ENCODE data around the gene SEMA4G.
"Not testable (repeated sequence)": the region's sequence is repeated elsewhere in the genome, so short reads cannot be mapped to it uniquely, and the experiment has no call there.

SEMA4G gene

DNA sequence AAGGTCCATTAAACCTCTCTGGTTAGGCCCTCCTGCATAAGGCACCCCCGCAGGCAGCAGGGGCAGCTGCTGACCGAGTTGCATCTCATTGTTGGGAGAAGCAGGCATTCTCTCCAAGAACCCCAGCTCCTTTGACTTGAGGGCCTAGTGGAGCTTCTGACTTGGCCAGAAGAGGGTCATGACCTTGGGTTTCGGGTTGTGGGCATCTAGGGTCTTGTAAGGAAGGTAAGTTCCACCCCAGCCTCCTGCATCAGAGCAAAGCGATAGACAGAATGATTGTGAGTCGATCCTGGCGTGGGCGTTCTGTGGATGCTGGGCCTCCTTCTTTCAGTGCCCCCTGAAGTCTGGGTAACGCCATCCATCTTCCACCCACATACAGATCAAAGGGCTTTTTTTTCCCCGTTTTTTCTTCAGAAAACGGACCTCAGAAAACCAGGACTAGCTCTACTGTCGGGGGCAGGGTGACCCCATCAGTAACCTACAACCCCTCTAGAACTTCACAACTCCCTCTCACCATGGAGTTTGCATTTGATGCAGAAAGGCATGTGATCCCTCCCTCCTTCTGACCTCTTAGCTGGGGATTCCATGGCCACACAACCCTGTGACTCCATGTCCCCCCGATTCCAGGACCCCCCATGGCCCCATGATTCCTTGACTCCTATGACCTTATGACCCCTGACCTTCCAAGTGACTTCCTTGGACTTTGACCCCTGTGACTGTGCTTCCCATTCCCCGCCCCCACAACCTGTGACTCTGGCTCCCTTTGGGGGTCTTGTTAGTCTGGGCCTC is 3.0 kb downstream of the SEMA4G start:
- H3K4me1 ChIP-seq (ENCODE audit: insufficient read depth, low read length), result no peaks in the 10 kb centered on the region
- no peaks in the 10 kb centered on the region for H3K9me3 ChIP-seq (ENCODE audit: insufficient read depth, low read depth, low read length)
- H3K27me3 ChIP-seq (ENCODE audit: insufficient read depth, low read length), result peaks cover 13% of the 10 kb centered on the region
- H3K36me3 ChIP-seq (ENCODE audit: insufficient read depth, low read depth, low read length), result no peaks in the 10 kb centered on the region
- H3K4me3 ChIP-seq (ENCODE audit: low read length), result no peak overlapping the region
- H3K27ac ChIP-seq (ENCODE audit: low read length), result no peak overlapping the region
- no peak overlapping the region for H3K9ac ChIP-seq (ENCODE audit: low read depth, low read length)

DNA sequence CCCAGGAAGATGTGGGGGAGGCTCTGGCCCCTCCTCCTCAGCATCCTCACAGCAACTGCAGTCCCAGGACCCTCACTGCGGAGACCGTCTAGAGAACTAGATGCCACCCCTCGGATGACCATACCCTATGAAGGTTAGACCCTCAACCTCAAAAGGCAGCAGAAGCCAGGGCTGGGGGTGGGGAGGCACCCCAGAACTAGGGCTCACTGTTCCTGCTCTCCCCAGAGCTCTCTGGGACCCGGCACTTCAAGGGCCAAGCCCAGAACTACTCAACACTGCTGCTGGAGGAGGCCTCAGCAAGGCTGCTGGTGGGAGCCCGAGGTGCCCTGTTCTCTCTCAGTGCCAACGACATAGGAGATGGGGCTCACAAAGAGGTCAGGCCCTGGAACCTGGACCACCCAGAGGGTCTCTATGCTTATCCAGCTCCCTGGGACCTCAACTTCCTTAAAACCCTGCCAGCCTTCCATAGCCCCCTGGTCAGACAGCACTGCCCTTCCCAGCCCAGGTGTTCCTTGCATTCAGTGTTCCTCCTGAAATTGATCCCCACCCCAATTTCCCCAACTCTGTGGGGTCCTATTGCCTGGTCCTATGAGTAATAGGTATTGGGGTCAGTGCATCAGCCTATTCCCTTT is 3.7 kb downstream of the SEMA4G start:
- H3K4me1 ChIP-seq (ENCODE audit: insufficient read depth, low read length), result no peaks in the 10 kb centered on the region
- H3K9ac ChIP-seq (ENCODE audit: low read depth, low read length), result no peak overlapping the region
- H3K27me3 ChIP-seq (ENCODE audit: insufficient read depth, low read length), result peaks cover 13% of the 10 kb centered on the region
- no peak overlapping the region for H3K27ac ChIP-seq (ENCODE audit: low read length)
- no peak overlapping the region for H3K4me3 ChIP-seq (ENCODE audit: low read length)
- H3K36me3 ChIP-seq (ENCODE audit: insufficient read depth, low read depth, low read length), result no peaks in the 10 kb centered on the region
- no peaks in the 10 kb centered on the region for H3K9me3 ChIP-seq (ENCODE audit: insufficient read depth, low read depth, low read length)

DNA sequence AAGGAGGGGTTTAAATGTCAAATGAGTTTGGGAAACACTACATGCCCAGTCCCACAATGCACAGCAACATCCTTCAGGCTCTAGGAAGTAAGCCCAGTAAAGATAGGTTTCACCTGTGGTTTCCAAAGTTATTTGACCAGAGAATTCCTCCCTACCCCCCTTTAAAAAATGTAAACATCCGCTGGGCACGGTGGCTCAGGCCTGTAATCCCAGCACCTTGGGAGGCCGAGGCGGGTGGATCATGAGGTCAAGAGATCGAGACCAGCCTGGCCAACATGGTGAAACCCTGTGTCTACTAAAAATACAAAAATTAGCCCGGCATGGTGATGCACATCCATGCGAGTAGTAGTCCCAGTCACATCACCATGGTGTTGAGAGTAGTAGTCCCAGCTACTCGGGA is 6.1 kb downstream of the SEMA4G start:
- not testable (repeated sequence) for H3K4me3 ChIP-seq (ENCODE audit: low read length); H3K9me3 ChIP-seq (ENCODE audit: insufficient read depth, low read depth, low read length); H3K9ac ChIP-seq (ENCODE audit: low read depth, low read length); H3K27ac ChIP-seq (ENCODE audit: low read length); H3K27me3 ChIP-seq (ENCODE audit: insufficient read depth, low read length); H3K36me3 ChIP-seq (ENCODE audit: insufficient read depth, low read depth, low read length); H3K4me1 ChIP-seq (ENCODE audit: insufficient read depth, low read length)

DNA sequence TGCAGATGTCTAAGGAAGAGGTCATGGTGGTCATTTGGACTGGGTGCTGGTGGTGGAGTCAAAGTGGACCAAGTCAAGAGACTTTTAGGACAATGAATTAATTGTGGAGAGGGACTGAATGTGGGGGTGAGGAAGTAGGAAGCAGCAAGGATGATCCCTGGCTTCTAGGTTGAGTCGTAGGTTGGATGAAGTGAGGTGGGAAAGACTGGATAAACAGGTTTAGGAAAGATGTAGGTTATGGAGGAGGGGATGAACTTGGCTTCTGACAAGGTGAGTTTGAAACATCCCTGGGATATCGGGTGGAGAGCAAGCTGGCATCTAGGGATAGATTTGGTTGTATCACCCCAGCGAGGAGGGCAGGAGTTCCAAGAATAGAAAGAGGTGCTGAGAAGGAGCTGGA is 7.6 kb downstream of the SEMA4G start:
- H3K9ac ChIP-seq (ENCODE audit: low read depth, low read length), result no peak overlapping the region
- no peaks in the 10 kb centered on the region for H3K4me1 ChIP-seq (ENCODE audit: insufficient read depth, low read length)
- H3K9me3 ChIP-seq (ENCODE audit: insufficient read depth, low read depth, low read length), result no peaks in the 10 kb centered on the region
- H3K36me3 ChIP-seq (ENCODE audit: insufficient read depth, low read depth, low read length), result peaks cover 20% of the 10 kb centered on the region
- H3K4me3 ChIP-seq (ENCODE audit: low read length), result no peak overlapping the region
- H3K27ac ChIP-seq (ENCODE audit: low read length), result no peak overlapping the region
- H3K27me3 ChIP-seq (ENCODE audit: insufficient read depth, low read length), result no peaks in the 10 kb centered on the region

DNA sequence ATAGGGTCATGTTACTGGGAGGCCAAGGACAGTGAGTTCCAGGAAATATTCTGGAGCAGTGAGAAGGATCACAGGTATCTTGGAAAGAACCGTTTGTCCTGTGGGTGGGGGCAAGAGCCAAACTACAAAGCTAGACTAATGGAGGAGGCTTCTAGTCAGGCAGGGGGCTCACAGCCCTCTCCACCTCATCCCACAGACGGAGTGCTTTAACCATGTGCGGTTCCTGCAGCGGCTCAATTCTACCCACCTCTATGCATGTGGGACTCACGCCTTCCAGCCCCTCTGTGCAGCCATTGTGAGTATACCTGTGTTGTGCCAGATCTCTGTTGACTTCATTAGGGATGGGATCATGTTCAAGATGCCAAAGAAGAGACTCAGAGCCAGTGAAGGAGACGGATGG is 8.1 kb downstream of the SEMA4G start:
- peaks cover 20% of the 10 kb centered on the region for H3K36me3 ChIP-seq (ENCODE audit: insufficient read depth, low read depth, low read length)
- H3K4me1 ChIP-seq (ENCODE audit: insufficient read depth, low read length), result no peaks in the 10 kb centered on the region
- H3K9ac ChIP-seq (ENCODE audit: low read depth, low read length), result no peak overlapping the region
- no peaks in the 10 kb centered on the region for H3K27me3 ChIP-seq (ENCODE audit: insufficient read depth, low read length)
- no peaks in the 10 kb centered on the region for H3K9me3 ChIP-seq (ENCODE audit: insufficient read depth, low read depth, low read length)
- H3K4me3 ChIP-seq (ENCODE audit: low read length), result no peak overlapping the region
- H3K27ac ChIP-seq (ENCODE audit: low read length), result no peak overlapping the region

DNA sequence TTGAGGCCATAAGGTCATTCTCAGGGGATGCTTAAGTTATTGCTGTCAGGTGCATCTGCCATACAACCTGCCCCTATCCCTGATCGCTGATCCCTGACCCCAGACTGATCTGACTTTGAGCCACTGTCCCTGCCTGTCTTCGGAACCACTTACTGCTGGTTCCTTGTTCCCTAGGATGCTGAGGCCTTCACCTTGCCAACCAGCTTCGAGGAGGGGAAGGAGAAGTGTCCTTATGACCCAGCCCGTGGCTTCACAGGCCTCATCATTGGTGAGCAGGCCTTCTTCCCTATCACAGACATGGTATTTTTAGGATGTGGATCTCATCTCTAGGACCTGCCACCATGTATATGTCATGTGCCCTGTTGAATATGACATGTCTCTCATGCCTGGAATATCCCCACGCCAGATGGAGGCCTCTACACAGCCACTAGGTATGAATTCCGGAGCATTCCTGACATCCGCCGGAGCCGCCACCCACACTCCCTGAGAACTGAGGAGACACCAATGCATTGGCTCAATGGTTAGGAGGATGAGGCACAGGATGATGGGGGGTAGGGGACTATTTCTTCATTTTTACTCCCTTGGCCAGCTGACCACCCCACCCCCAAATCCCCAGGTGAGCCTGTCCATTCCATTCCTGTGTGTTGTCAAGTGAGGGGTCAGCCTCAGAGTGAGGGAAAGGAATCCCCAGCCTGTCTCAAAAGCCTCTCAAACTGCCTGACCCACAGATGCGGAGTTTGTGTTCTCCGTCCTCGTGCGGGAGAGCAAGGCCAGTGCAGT is 9.0 kb downstream of the SEMA4G start:
- no peaks in the 10 kb centered on the region for H3K27me3 ChIP-seq (ENCODE audit: insufficient read depth, low read length)
- H3K36me3 ChIP-seq (ENCODE audit: insufficient read depth, low read depth, low read length), result peaks cover 20% of the 10 kb centered on the region
- H3K4me3 ChIP-seq (ENCODE audit: low read length), result no peak overlapping the region
- H3K9me3 ChIP-seq (ENCODE audit: insufficient read depth, low read depth, low read length), result no peaks in the 10 kb centered on the region
- no peaks in the 10 kb centered on the region for H3K4me1 ChIP-seq (ENCODE audit: insufficient read depth, low read length)
- H3K27ac ChIP-seq (ENCODE audit: low read length), result no peak overlapping the region
- H3K9ac ChIP-seq (ENCODE audit: low read depth, low read length), result no peak overlapping the region

DNA sequence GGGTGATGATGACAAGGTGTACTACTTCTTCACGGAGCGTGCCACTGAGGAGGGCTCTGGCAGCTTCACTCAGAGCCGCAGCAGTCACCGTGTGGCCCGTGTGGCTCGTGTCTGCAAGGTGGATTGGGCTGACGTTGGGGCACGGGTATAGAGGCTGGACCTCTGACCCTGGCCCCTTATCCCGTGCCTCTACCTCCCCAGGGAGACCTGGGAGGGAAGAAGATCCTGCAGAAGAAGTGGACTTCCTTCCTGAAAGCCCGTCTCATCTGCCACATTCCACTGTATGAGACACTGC is 9.5 kb downstream of the SEMA4G start:
- no peak overlapping the region for H3K4me3 ChIP-seq (ENCODE audit: low read length)
- H3K36me3 ChIP-seq (ENCODE audit: insufficient read depth, low read depth, low read length), result peaks cover 20% of the 10 kb centered on the region
- no peak overlapping the region for H3K9ac ChIP-seq (ENCODE audit: low read depth, low read length)
- H3K27me3 ChIP-seq (ENCODE audit: insufficient read depth, low read length), result no peaks in the 10 kb centered on the region
- no peaks in the 10 kb centered on the region for H3K9me3 ChIP-seq (ENCODE audit: insufficient read depth, low read depth, low read length)
- no peak overlapping the region for H3K27ac ChIP-seq (ENCODE audit: low read length)
- no peaks in the 10 kb centered on the region for H3K4me1 ChIP-seq (ENCODE audit: insufficient read depth, low read length)

DNA sequence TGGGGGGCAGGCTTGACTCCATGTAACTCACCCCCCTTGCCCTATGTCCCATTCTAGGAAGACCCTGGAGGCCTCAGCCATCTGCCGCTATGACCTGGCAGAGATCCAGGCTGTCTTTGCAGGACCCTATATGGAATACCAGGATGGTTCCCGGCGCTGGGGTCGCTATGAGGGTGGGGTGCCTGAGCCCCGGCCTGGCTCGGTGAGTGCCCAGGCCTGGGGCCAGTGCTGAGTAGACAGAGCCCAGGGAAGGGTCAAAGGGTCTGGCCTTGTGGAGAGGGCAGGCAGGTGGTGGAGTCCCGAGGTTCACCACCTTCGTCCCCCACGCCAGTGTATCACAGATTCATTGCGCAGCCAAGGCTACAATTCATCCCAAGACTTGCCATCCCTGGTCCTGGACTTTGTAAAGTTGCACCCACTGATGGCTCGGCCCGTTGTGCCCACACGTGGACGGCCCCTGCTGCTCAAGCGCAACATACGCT is 10.5 kb downstream of the SEMA4G start:
- H3K27ac ChIP-seq (ENCODE audit: low read length), result no peak overlapping the region
- no peaks in the 10 kb centered on the region for H3K27me3 ChIP-seq (ENCODE audit: insufficient read depth, low read length)
- no peaks in the 10 kb centered on the region for H3K9me3 ChIP-seq (ENCODE audit: insufficient read depth, low read depth, low read length)
- H3K9ac ChIP-seq (ENCODE audit: low read depth, low read length), result no peak overlapping the region
- H3K4me1 ChIP-seq (ENCODE audit: insufficient read depth, low read length), result no peaks in the 10 kb centered on the region
- H3K36me3 ChIP-seq (ENCODE audit: insufficient read depth, low read depth, low read length), result peaks cover 20% of the 10 kb centered on the region
- no peak overlapping the region for H3K4me3 ChIP-seq (ENCODE audit: low read length)

DNA sequence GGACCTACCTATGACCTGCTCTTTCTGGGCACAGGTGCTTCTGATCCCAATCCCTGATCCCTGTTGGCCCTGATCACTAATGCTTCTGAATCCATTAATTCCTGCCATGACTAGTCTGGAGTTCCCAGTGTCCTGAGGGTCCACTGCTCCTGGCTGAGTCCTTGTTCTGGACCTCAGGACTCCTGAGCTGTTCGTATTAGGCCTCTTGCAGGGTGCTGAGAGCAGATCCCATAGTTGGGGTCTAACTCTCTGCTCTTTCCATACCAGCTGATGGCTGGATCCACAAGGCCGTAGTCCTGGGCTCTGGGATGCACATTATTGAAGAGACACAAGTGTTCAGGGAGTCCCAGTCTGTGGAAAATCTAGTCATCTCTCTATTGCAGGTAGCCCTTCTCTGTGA is 11.0 kb downstream of the SEMA4G start:
- H3K9ac ChIP-seq (ENCODE audit: low read depth, low read length), result no peak overlapping the region
- H3K36me3 ChIP-seq (ENCODE audit: insufficient read depth, low read depth, low read length), result peaks cover 20% of the 10 kb centered on the region
- H3K27me3 ChIP-seq (ENCODE audit: insufficient read depth, low read length), result no peaks in the 10 kb centered on the region
- no peaks in the 10 kb centered on the region for H3K9me3 ChIP-seq (ENCODE audit: insufficient read depth, low read depth, low read length)
- no peaks in the 10 kb centered on the region for H3K4me1 ChIP-seq (ENCODE audit: insufficient read depth, low read length)
- no peak overlapping the region for H3K4me3 ChIP-seq (ENCODE audit: low read length)
- H3K27ac ChIP-seq (ENCODE audit: low read length), result no peak overlapping the region

DNA sequence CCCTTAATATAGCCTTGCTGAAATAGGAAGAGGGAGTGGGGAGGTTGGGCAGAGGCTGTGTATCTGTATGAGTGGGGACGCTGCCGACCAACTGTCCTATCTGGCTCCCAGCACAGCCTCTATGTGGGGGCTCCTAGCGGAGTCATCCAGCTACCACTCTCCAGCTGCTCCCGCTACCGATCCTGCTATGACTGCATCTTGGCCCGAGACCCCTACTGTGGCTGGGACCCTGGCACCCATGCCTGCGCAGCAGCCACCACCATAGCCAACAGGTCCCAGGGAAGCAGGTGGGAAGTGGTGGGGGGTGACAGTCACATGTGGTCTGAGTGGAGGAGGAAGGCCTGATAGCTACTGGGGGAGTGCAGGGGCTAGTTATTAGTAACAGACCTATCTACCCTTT is 11.4 kb downstream of the SEMA4G start:
- no peaks in the 10 kb centered on the region for H3K9me3 ChIP-seq (ENCODE audit: insufficient read depth, low read depth, low read length)
- no peak overlapping the region for H3K27ac ChIP-seq (ENCODE audit: low read length)
- no peak overlapping the region for H3K9ac ChIP-seq (ENCODE audit: low read depth, low read length)
- H3K27me3 ChIP-seq (ENCODE audit: insufficient read depth, low read length), result no peaks in the 10 kb centered on the region
- no peak overlapping the region for H3K4me3 ChIP-seq (ENCODE audit: low read length)
- H3K36me3 ChIP-seq (ENCODE audit: insufficient read depth, low read depth, low read length), result peaks cover 23% of the 10 kb centered on the region
- H3K4me1 ChIP-seq (ENCODE audit: insufficient read depth, low read length), result no peaks in the 10 kb centered on the region

DNA sequence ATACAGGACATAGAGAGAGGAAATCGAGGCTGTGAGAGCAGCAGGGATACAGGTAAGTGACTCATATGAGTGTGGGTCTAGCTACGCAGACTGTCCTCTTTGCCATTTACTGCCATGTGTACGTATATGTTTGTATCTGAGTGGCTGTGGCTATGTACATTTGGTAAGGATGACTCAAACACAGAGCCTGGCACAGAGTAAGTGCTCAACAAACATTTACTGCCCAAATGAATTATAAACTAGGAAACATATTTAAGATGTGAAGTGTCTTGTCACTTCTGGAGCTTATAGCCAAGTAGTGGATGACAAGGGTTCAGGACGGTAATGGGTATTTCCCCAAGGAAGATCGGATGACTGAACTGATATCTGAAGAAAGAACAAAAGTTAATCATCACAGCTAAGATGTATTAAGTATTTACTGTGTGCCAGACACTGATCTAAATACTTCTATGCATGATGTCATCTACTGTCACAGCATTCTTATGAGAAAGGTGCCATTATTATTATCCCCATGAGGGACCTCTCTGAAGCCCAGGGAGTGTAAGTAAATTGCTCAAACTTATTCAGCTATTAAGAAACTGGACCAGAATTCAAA is 12.0 kb downstream of the SEMA4G start:
- Histone ChIP-seq H3K27me3 (ENCODE audit: insufficient read depth, low read length) (no peaks in the 10 kb centered on the region), H3K4me3 (ENCODE audit: low read length) (no peak overlapping the region), H3K27ac (ENCODE audit: low read length) (no peak overlapping the region), H3K36me3 (ENCODE audit: insufficient read depth, low read depth, low read length) (peaks cover 28% of the 10 kb centered on the region), H3K9me3 (ENCODE audit: insufficient read depth, low read depth, low read length) (no peaks in the 10 kb centered on the region), H3K4me1 (ENCODE audit: insufficient read depth, low read length) (no peaks in the 10 kb centered on the region), H3K9ac (ENCODE audit: low read depth, low read length) (no peak overlapping the region)
